NCI-H1417 (cell line): ENCODE data around the gene SNX6.
"Not testable (repeated sequence)": the region's sequence is repeated elsewhere in the genome, so short reads cannot be mapped to it uniquely, and the experiment has no call there.

Source experiments
- DNase-seq, 3 experiments: peaks; one replicate each; lab custom pipeline; 2025; lab: John Stamatoyannopoulos, UW

SNX6 gene

DNA sequence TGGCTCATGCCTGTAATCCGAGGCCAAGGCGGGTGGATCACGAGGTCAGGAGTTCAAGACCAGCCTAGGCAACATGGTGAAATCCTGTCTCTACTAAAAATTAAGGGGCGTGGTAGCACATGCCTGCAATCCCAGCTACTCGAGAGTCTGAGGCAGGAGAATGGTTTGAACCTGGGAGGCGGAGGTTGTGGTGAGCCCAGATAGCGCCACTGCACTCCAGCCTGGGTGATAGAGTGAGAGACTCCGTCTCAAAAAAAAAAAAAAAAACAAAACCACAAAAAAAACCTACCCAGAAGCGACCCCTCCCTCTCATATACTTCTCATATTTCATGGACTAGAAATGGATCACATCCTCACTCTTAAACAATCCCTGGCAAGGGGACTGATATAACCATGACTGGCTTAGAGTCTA, 4.4 kb upstream of the SNX6 start:
- DNase-seq = not testable (repeated sequence)

GRCh38 chr14:34633742-34634141, 3.8 kb upstream of the SNX6 start:
- DNase-seq = no peak

- DNase-seq = no peak
Measured at GRCh38 chr14:34632411-34632978, 2.5 kb upstream of the SNX6 start.

DNA sequence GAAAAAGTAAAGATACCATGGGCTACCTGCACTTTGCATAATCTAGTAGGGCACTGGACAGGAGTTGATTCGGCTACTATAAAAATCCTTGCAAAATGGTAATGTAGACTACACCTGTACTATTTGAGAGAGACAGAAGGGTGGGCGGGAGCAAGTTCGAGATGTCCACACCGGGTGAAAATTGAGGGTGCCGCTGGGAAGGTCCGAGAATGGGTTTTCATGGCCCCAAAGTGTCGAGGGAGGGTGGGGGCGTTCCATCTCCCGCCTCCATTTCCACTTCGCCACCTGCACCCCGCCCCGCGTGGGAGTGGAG, 648 bp downstream of the SNX6 start:
- DNase-seq = no peak

- DNase-seq = peak; percentile 8 to 49 (median 27)
Measured at GRCh38 chr14:34628681-34629135, 1.2 kb downstream of the SNX6 start.

- no peak for DNase-seq
Measured at GRCh38 chr14:34623506-34623905, 6.4 kb downstream of the SNX6 start.

DNA sequence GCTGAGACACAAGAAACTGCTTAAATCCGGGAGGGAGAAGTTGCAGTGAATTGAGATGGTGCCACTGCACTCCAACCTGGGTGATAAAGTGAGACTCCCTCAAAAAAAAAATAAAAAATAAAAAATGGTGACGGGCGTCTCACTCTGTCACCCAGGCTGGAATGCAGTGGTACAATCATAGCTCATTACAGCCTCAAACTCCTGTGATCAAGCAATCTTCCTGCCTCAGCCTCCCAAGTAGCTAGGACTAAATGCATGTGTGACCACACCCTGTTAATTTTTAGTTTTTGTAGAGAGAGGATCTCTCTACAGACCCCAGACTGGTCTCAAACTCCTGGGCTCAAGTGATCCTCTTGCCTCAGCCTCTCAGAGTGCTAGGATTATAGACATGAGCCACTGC, 9.1 kb downstream of the SNX6 start:
- no peak for DNase-seq

DNA sequence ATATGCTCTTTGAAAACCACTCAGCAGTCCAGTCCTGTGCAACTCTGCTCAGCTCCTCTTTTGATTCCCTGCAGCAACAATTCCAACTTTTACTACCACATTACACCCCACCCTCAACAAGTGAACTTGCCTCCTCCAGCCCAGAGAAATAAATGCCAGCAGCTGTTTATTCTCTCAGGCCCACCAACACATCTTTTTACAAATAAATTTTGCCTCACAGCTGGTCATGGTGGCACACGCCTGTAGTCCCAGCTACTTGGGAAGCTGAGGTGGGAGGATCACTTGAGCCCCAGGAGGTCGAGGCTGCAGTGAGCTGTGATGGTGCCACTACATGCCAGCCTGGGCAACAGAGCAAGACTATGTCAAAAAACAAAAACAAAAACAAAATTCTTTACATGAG, 9.8 kb downstream of the SNX6 start:
- no peak for DNase-seq

- DNase-seq = no peak
Measured at GRCh38 chr14:34619471-34619870, 10.5 kb downstream of the SNX6 start.

DNA sequence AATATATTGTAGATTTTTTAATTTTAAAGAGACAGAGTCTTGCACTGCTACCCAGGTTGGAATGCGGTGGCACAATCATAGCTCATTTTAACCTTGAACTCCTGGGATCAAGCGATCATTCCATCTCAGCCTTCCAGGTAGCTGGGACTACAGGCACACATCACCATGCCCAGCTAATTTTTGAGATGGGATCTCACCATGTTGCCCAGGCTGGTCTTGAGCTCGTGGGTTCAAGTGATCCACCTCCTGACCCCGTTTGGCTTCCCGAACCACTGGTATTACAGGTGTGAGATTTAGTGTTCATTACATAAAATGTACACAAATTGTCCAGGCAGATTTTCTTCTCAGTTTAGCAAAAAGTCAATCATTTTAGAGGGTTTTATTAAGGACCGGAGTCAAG, 13.6 kb downstream of the SNX6 start:
- DNase-seq = no peak

DNA sequence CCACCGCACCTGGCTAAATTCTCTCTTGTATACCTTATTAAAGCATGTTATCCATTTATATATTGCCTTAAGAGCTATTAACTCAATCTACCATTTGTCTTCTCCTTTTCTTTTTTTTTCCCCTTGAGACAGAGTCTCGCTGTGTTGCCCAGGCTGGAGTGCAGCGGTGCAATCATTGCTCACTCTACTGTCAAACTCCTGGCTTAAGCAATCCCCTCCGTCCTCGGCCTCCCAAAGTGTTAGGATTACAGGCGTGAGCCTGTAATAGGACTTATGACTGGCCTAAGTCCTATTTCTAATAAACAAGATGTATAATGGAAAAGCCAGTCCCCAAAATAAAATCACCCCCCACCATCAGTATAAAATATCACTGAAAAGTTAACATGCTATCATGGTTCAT, 14.4 kb downstream of the SNX6 start:
- no peak for DNase-seq

- DNase-seq = no peak
Measured at GRCh38 chr14:34614638-34615037, 15.3 kb downstream of the SNX6 start.

DNA sequence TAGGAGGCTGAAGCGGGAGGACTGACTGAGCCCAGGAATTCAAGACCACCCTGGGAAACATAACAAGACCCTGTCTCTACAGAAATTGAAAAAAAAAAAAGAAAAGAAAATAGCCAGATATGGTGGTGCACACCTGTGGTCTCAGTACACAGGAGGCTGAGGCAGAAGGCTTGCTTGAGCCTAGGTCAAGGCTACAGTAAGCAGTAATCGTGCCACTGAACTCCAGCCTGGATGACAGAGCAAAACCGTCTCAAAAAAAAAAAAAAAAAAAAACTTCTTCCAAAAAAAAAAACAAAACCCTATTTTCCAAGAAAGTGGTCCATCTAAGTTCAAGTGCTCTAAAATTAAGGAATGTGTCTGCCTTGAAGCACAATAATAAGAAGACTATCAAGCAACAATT, 19.8 kb downstream of the SNX6 start:
- no peak for DNase-seq

- no peak for DNase-seq
Measured at GRCh38 chr14:34605461-34605860, 24.5 kb downstream of the SNX6 start.

GRCh38 chr14:34604995-34605394, 25.0 kb downstream of the SNX6 start:
- no peak for DNase-seq

DNA sequence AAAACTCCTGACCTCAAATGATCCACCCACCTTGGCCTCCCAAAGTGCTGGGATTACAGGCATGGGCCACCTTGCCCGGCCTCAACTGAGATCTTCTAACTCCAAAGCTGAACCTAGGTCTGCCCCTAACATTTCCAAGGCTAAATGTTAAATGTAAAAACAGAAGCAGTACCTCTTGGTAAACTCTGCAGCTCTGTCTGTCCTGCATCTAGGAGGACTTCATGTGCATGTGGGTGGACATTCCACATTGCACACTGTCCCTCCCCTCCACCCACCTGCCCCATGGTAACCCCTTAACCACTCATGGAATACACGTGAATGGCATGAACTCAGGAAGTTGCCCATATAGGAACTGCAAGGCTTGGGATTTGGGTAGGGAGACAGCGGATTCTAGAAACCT, 33.1 kb downstream of the SNX6 start:
- DNase-seq = no peak

- DNase-seq = no peak
Measured at GRCh38 chr14:34593740-34594375, 36.1 kb downstream of the SNX6 start.

GRCh38 chr14:34592623-34593022, 37.3 kb downstream of the SNX6 start:
- DNase-seq = no peak

DNA sequence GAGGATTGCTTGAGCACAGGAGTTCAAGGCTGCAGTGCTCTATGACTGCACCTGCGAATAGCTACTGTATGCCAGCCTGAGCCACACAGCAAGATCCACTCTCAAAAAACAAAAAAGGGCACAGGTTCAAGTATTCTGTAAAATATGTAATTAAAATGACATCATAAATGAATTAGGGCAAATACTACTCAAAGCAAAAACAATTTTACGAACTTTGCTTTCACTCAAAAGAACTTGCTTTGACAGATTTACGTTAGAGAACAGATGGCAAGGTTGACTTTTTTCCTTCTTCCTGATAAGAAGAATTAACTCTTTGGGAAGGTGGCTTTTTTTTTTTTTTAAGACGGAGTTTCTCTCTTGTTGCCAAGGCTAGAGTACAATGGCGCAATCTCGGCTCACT, 46.4 kb downstream of the SNX6 start:
- DNase-seq = no peak

DNA sequence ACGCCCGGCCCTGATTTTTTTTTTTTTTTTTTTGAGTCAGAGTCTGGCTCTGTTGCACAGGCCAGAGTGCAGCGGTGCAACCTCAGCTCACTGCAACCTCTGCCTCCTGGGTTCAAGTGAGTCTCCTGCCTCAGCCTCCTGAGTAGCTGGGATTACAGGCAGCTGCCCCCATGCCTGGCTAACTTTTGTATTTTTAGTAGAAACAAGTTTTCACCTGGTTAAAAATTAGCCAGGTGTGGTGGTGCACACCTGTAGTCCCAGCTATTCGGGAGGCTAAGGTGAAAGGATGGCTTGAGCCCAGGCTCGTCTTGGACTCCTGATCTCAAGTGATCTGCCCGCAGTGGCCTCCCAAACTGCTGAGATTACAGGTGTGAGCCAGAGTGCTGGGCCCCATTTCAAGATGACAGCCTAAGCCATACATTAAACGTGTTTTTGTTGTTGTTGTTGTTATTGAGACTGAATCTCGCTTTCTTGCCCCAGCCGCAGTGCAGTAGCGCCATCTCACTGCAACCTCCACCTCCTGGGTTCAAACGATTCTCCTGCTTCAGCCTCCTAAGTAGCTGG, 47.7 kb downstream of the SNX6 start:
- DNase-seq = no peak

DNA sequence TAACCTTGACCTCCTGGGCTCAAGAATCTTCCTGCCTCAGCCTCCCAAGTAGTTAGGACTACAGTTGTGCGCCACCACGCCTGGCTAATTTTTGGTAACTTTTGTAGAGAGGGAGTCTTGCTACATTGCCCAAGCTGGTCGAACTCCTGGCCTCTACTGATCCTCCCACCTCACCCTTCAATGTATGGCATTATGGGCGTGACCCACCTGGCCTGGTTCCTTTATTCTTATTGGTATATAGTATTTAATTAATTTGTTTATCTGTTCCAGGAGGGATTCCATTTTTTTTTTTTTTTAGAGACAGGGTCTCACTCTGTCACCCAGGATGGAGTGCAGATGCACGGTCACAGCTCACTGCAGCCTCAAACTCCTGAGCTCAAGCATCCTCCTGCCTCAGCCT, 49.6 kb downstream of the SNX6 start:
- no peak for DNase-seq

GRCh38 chr14:34571771-34572170, 58.2 kb downstream of the SNX6 start:
- no peak for DNase-seq

DNA sequence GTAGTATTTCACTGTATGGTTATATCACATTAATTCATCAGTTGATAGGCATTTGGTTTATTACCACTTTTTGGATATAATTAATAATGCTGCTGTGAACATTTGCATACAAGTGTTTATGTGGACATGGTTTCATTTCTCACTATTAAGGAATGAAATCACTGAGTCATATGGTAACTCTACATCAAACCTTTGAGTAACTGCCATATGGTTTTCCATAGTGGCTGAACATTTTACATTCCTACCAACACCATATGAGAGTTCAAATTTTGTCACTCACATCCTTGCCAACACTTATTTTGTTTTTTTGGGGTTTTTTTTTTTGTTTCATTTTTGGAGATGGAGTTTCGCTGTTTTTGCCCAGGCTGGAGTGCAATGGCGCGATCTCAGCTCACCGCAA, 60.2 kb downstream of the SNX6 start:
- DNase-seq = no peak

GRCh38 chr14:34568803-34569202, 61.1 kb downstream of the SNX6 start:
- DNase-seq = no peak
